Measurements from ENCODE around the gene DNAH2. TPM values are rescaled to one million over a fixed set of nuclear protein-coding genes. Genes with fewer than 3 reads are reported as not detected.

Gene DNAH2
- total and polyA plus RNA-seq, 2 of the 8 experiments (the other 6 are each of a cell fraction or from before 2014, with no cell fraction given), result 0.13 to 0.18 TPM

DNA sequence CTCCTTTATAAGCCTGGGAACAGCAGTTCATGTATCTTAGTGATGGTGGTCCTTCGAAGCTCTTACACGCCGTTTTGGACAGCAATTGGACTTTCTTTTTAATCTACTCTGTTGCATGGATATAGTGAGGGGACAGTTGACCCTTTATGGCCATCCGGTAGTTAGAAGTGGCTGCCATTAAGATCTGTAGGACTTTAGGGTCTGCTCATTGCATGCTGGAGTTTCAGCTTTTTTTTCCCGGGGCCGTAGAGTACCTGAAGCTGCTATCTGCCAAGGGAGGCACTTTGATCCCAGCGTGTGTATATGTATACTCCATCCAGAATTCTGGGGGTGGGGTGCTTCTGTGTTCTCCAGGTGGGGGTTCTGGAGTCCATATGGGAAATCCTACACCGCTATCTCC is 141.5 kb downstream of the DNAH2 start:
- no peak for DNase-seq (ENCODE audit: low read depth in 1 of 2, low spot score in 2 of 2)
- Histone ChIP-seq H3K56ac (replicated peaks; ENCODE audit: insufficient read length, low read depth, low read length) (no peak overlapping the region), H3K36me3 (ENCODE audit: control insufficient read depth in 2 of 4, insufficient read depth in 4 of 4, low read length in 3 of 4) (no peaks in the 10 kb centered on the region; a peak in 1 of 8 replicates), H2BK20ac (ENCODE audit: low read length) (no peak overlapping the region), H4K8ac (ENCODE audit: extremely low read depth, insufficient read depth, low read length) (no peak overlapping the region; the same call in 1 of the 2 replicates), H3K23ac (ENCODE audit: insufficient read length) (no peak overlapping the region), H4K91ac (replicated peaks; ENCODE audit: insufficient read length, low read length) (no peak overlapping the region), H3K18ac (ENCODE audit: extremely low read depth, low read length) (no peak overlapping the region), H3K4ac (replicated peaks; ENCODE audit: insufficient read length, low read depth, low read length) (no peak overlapping the region), H2BK15ac (ENCODE audit: low read length) (no peak overlapping the region), H2BK12ac (ENCODE audit: low read depth, low read length) (no peak overlapping the region), H2BK5ac (ENCODE audit: low read depth, low read length) (no peak overlapping the region), H3K23me2 (ENCODE audit: low read depth, low read length) (peaks cover 20% of the 10 kb centered on the region), H3K14ac (ENCODE audit: insufficient read length) (no peak overlapping the region), H3K4me2 (ENCODE audit: insufficient read depth in 1 of 2, low read depth in 2 of 2, low read length in 2 of 2) (peak overlapping the region; percentile 74 to 97), H3K9ac (replicated peaks in 1 of 4; ENCODE audit: extremely low read depth in 1 of 4, low read depth in 3 of 4, low read length in 3 of 4) (peak overlapping the region in 2 of 4 experiments; percentile 79 to 93; a peak in 1 of 7 replicates), H3K79me2 (ENCODE audit: control insufficient read depth in 1 of 2, insufficient read depth in 2 of 2, low read length in 2 of 2) (peaks cover 0 to 5% of the 10 kb centered on the region in 2 experiments; a peak in 1 of 4 replicates), H2AFZ (ENCODE audit: low read length) (no peak overlapping the region), H4K5ac (ENCODE audit: insufficient read length, low read depth, low read length) (no peak overlapping the region), H3K27me3 (replicated peaks in 1 of 4; ENCODE audit: control insufficient read depth in 3 of 4, extremely low read depth in 1 of 4, insufficient read depth in 3 of 4, low read length in 3 of 4) (peaks cover 16 to 30% (median 25%) of the 10 kb centered on the region in 4 experiments), H3K27ac (ENCODE audit: low read depth, low read length) (no peak overlapping the region), H2AK5ac (ENCODE audit: low read depth, low read length) (no peak overlapping the region), H3K4me3 (ENCODE audit: extremely low read depth in 1 of 4, insufficient read depth in 2 of 4, low read depth in 3 of 4, low read length in 4 of 4) (peak overlapping the region; percentile 70 to 86 (median 80); a peak in 5 of 8 replicates), H2BK120ac (replicated peaks; ENCODE audit: low read depth, low read length) (no peak overlapping the region), H3K4me1 (replicated peaks in 1 of 4; ENCODE audit: control insufficient read depth in 3 of 4, insufficient read depth in 4 of 4, low read length in 3 of 4) (peaks cover 0 to 22% (median 18%) of the 10 kb centered on the region in 4 experiments; a peak in 6 of 7 replicates), H3K9me3 (ENCODE audit: insufficient read depth in 2 of 2, low read depth in 1 of 2, low read length in 1 of 2) (no peaks in the 10 kb centered on the region), H4K20me1 (replicated peaks in 1 of 2; ENCODE audit: control insufficient read depth in 1 of 2, insufficient read depth in 2 of 2, low read length in 2 of 2) (peaks cover 0 to 8% of the 10 kb centered on the region in 2 experiments), H3K79me1 (ENCODE audit: low read depth, low read length) (no peaks in the 10 kb centered on the region)
- POLR2A ChIA-PET (ENCODE audit: partially characterized antibody), result interaction anchor here (0.9 to 1.7 kb wide), 5 partner anchors 10 to 172 kb away, joined by 3 to 5 read pairs (median 3); partner anchors contain the start of gene TP53
- WGBS, 2 experiments (ENCODE audit: extremely low coverage in 1 of 2, insufficient coverage in 1 of 2, insufficient read length in 1 of 2, insufficient replicate concordance in 2 of 2, low coverage in 1 of 2, low lambda C conversion rate in 2 of 2, missing lambda C conversion rate in 1 of 2), result 86% methylated on average over 8 of the region's 8 CpGs; no CpG with 5 or more reads in 1 of the 2 experiments
- CTCF ChIA-PET (ENCODE audit: partially characterized antibody), result interaction anchor here (0.9 to 1.8 kb wide), 8 partner anchors 12 to 158 kb away, joined by 3 to 6 read pairs (median 4); no protein-coding TSS in a partner anchor
- no peak for FAIRE-seq
- TF ChIP-seq, protein P1, sequence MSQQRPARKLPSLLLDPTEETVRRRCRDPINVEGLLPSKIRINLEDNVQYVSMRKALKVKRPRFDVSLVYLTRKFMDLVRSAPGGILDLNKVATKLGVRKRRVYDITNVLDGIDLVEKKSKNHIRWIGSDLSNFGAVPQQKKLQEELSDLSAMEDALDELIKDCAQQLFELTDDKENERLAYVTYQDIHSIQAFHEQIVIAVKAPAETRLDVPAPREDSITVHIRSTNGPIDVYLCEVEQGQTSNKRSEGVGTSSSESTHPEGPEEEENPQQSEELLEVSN (IDR thresholded peaks at IDR 0.05), result no peak
- TF ChIP-seq ASH2L (IDR thresholded peaks at IDR 0.05; ENCODE audit: low read length) (no peak), RBBP5 (IDR thresholded peaks at IDR 0.05; ENCODE audit: borderline replicate concordance, low read depth, low read length) (no peak), GTF2F1 (IDR thresholded peaks at IDR 0.05; ENCODE audit: borderline replicate concordance, low read depth, low read length) (no peak), BRCA1 (IDR thresholded peaks at IDR 0.05; ENCODE audit: low read depth, low read length) (no peak), CREB1 (IDR thresholded peaks at IDR 0.05) (no peak), KDM1A (IDR thresholded peaks at IDR 0.05; ENCODE audit: borderline replicate concordance, low read length) (no peak), JUND (IDR thresholded peaks at IDR 0.05; ENCODE audit: low read length) (no peak), RAD21 (IDR thresholded peaks at IDR 0.05 in 1 of 2, conservative IDR thresholded peaks at IDR 0.05 in 1 of 2; ENCODE audit: low read depth in 2 of 2, low read length in 2 of 2) (no peak), FOSL1 (IDR thresholded peaks at IDR 0.05; ENCODE audit: insufficient read depth, low read depth, low read length) (no peak)
- TF ChIP-seq, protein P2, sequence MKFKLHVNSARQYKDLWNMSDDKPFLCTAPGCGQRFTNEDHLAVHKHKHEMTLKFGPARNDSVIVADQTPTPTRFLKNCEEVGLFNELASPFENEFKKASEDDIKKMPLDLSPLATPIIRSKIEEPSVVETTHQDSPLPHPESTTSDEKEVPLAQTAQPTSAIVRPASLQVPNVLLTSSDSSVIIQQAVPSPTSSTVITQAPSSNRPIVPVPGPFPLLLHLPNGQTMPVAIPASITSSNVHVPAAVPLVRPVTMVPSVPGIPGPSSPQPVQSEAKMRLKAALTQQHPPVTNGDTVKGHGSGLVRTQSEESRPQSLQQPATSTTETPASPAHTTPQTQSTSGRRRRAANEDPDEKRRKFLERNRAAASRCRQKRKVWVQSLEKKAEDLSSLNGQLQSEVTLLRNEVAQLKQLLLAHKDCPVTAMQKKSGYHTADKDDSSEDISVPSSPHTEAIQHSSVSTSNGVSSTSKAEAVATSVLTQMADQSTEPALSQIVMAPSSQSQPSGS (IDR thresholded peaks at IDR 0.05; ENCODE audit: low read length), result no peak
